ENCODE measurements around the gene KREMEN1. TPM values are rescaled to one million over a fixed set of nuclear protein-coding genes. Genes with fewer than 3 reads are reported as not detected.

KREMEN1 gene
- total and polyA plus RNA-seq, 9 of the 15 experiments (the other 6 are each of a cell fraction or from before 2014, with no cell fraction given) = 0.69 to 11.5 (median 4.3) TPM

GRCh38 chr22:29070490-29070889, 2.3 kb upstream of the KREMEN1 start:
- intact Hi-C loops (cut with micrococcal nuclease) = no loop called here
- TF ChIP-seq ETS2 (tag; IDR thresholded peaks at IDR 0.05; ENCODE audit: borderline replicate concordance, poor library complexity, severe bottlenecking) (no peak), MAFG (tag; conservative IDR thresholded peaks at IDR 0.05) (no peak), ZBTB40 (IDR thresholded peaks at IDR 0.05) (no peak), ZBTB40 (CRISPR knock-in tag; IDR thresholded peaks at IDR 0.05) (no peak), TFAM (CRISPR knock-in tag; conservative IDR thresholded peaks at IDR 0.05) (no peak), SMARCB1 (IDR thresholded peaks at IDR 0.05; ENCODE audit: insufficient read length, low read depth) (no peak), ZBTB7A (IDR thresholded peaks at IDR 0.05; ENCODE audit: borderline replicate concordance, control insufficient read depth, low read depth, low read length) (no peak), POLR3G (IDR thresholded peaks at IDR 0.05; ENCODE audit: extremely low read depth, insufficient read length, insufficient replicate concordance) (no peak), ZNF274 (IDR thresholded peaks at IDR 0.05; ENCODE audit: borderline replicate concordance, low read depth, low read length) (no peak), IRF2 (CRISPR knock-in tag; IDR thresholded peaks at IDR 0.05) (no peak), SMARCA5 (IDR thresholded peaks at IDR 0.05) (no peak), ZNF639 (CRISPR knock-in tag; conservative IDR thresholded peaks at IDR 0.05 in 1 of 2, IDR thresholded peaks at IDR 0.05 in 1 of 2) (no peak), ETV1 (tag; conservative IDR thresholded peaks at IDR 0.05; ENCODE audit: low read depth) (no peak)

More at GRCh38 chr22:29070490-29070889, 2.3 kb upstream of the KREMEN1 start:
- H4K20me1 ChIP-seq (replicated peaks; ENCODE audit: control insufficient read depth, insufficient read depth, low read length) = no peaks in the 10 kb centered on the region
- ATAC-seq (no peak), DNase-seq (ENCODE audit: extremely low read depth in 1 of 4, low spot score in 3 of 4) (no peak), FAIRE-seq (no peak)
- no peak overlapping the region for H3K4me3 ChIP-seq
- H3K9ac ChIP-seq (ENCODE audit: insufficient read depth in 1 of 2, low read depth in 2 of 2, low read length in 2 of 2) = no peak overlapping the region
- ChIA-PET POLR2A (no interaction called here), CTCF (ENCODE audit: low intra/inter-chr PET ratio) (no interaction called here)
- BruUV-seq (replicated peaks) = no TSS peak
- no peaks in the 10 kb centered on the region for H3K9me1 ChIP-seq (ENCODE audit: control insufficient read depth, insufficient read depth, low read length)
- peaks cover 4 to 34% of the 10 kb centered on the region in 2 experiments; a peak in 4 of 5 replicates for H3K4me1 ChIP-seq (replicated peaks in 1 of 2; ENCODE audit: control insufficient read depth in 2 of 2, insufficient read depth in 2 of 2, low read length in 2 of 2)
- peak overlapping the region; percentile 22 for H2AFZ ChIP-seq (ENCODE audit: low read depth, low read length)
- 76% methylated on average over 3 of the region's 4 CpGs for WGBS (ENCODE audit: insufficient coverage, low coverage, missing lambda C conversion rate)
- H3K79me2 ChIP-seq (ENCODE audit: control insufficient read depth, insufficient read depth, low read length) = no peaks in the 10 kb centered on the region
- H3K36me3 ChIP-seq (ENCODE audit: control insufficient read depth, insufficient read depth, low read length) = no peaks in the 10 kb centered on the region
- no peak overlapping the region for H3K27ac ChIP-seq (ENCODE audit: extremely low read depth, low read depth, low read length)
- in situ Hi-C loops (cut with MboI) = no loop called here
- H3K27me3 ChIP-seq (ENCODE audit: control insufficient read depth in 2 of 2, insufficient read depth in 2 of 2, low read length in 2 of 2) = no peaks in the 10 kb centered on the region; a peak in 1 of 5 replicates
- H3K4me2 ChIP-seq (ENCODE audit: insufficient read depth, low read length) = no peak overlapping the region
- no peaks in the 10 kb centered on the region for H3K9me3 ChIP-seq (replicated peaks; ENCODE audit: control insufficient read depth, insufficient read depth, low read depth, low read length)
